ENCODE measurements around the gene DIABLO. TPM values are rescaled to one million over a fixed set of nuclear protein-coding genes. Genes with fewer than 3 reads are reported as not detected.

DIABLO gene
- total and polyA plus RNA-seq, 9 of the 15 experiments (the other 6 are each of a cell fraction or from before 2014, with no cell fraction given): 37.3 to 101 (median 80.1) TPM

DNA sequence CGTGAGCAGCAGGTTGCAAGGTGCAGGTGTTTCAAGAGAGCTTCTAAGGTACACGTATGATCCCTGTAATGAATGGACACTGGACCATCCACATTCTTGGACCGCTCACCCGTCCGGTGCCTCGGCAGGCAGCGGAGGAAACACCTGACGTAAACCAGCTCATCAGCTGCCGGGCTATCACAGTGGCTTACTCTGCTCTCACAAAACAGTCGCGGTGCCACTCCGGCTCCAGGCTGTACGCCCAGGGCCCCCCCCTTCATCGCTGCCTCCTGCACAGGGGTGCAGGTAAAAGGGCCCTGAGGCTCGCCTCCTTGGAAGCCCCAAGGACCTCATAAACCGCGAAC lies 40.0 kb upstream of the DIABLO start (continued):
- TF ChIP-seq ZNF280B (CRISPR knock-in tag; IDR thresholded peaks at IDR 0.05) (no peak), FOXP1 (CRISPR knock-in tag; IDR thresholded peaks at IDR 0.05) (peak; percentile 64), MAZ (CRISPR knock-in tag; conservative IDR thresholded peaks at IDR 0.05 in 1 of 2, IDR thresholded peaks at IDR 0.05 in 1 of 2) (no peak), JUN (IDR thresholded peaks at IDR 0.05; ENCODE audit: borderline replicate concordance, low read depth, low read length) (no peak), JUN (CRISPR knock-in tag; IDR thresholded peaks at IDR 0.05; ENCODE audit: borderline replicate concordance) (peak; percentile 73; the same call in 1 of the 2 replicates), FOXA3 (CRISPR knock-in tag; conservative IDR thresholded peaks at IDR 0.05 in 1 of 2, IDR thresholded peaks at IDR 0.05 in 1 of 2) (peak in 1 of 2 experiments; percentile 60; a peak in 1 of 4 replicates), NR4A1 (CRISPR knock-in tag; IDR thresholded peaks at IDR 0.05) (0 out of 2 replicates have a peak, but pooled peaks have one; percentile 27), NR4A1 (tag; IDR thresholded peaks at IDR 0.05) (no peak), LCOR (CRISPR knock-in tag; IDR thresholded peaks at IDR 0.05) (peak; percentile 71; the same call in 1 of the 2 replicates), FOXK1 (CRISPR knock-in tag; IDR thresholded peaks at IDR 0.05; ENCODE audit: borderline replicate concordance) (0 out of 2 replicates have a peak, but pooled peaks have one; percentile 2), ZNF282 (CRISPR knock-in tag; IDR thresholded peaks at IDR 0.05) (0 out of 2 replicates have a peak, but pooled peaks have one; percentile 16), ZNF134 (CRISPR knock-in tag; conservative IDR thresholded peaks at IDR 0.05) (0 out of 2 replicates have a peak, but pooled peaks have one; percentile 42)
- TF ChIP-seq, protein P1, sequence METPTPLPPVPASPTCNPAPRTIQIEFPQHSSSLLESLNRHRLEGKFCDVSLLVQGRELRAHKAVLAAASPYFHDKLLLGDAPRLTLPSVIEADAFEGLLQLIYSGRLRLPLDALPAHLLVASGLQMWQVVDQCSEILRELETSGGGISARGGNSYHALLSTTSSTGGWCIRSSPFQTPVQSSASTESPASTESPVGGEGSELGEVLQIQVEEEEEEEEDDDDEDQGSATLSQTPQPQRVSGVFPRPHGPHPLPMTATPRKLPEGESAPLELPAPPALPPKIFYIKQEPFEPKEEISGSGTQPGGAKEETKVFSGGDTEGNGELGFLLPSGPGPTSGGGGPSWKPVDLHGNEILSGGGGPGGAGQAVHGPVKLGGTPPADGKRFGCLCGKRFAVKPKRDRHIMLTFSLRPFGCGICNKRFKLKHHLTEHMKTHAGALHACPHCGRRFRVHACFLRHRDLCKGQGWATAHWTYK (CRISPR knock-in tag; IDR thresholded peaks at IDR 0.05): 0 out of 2 replicates have a peak, but pooled peaks have one; percentile 12
